ENCODE measurements around the gene TMEFF2. TPM values are rescaled to one million over a fixed set of nuclear protein-coding genes. Genes with fewer than 3 reads are reported as not detected.
"Not testable (repeated sequence)": the region's sequence is repeated elsewhere in the genome, so short reads cannot be mapped to it uniquely, and the experiment has no call there.

TMEFF2 gene
- total RNA-seq, 1 donor from 2014 or later: not detected

DNA sequence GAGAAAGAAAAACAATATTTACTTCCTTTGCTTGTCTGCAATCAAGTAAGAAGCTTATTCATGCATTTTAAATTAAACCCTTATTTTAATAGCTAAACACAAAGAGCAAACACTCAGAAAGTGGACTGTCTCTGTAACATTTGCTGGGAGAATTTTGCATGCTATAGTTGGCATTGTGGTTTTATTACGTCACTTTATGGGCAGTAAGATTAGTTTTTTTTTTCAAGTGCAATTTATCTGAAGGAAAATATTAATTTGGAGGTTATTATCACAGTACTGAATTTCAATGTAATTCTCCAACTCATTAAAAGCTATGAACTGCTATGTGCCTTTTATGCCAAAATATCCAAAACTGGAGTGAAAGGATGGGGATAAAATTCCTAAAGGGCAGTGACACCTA lies 103.3 kb downstream of the TMEFF2 start:
- intact Hi-C loops (cut with DNase I): no loop called here
- H3K27me3 ChIP-seq: no peaks in the 10 kb centered on the region
- TF ChIP-seq POLR2AphosphoS5 (IDR thresholded peaks at IDR 0.05; ENCODE audit: insufficient read depth in 1 of 2, low read depth in 1 of 2) (no peak), POLR2A (IDR thresholded peaks at IDR 0.05) (no peak)
- TF ChIP-seq, protein P1, sequence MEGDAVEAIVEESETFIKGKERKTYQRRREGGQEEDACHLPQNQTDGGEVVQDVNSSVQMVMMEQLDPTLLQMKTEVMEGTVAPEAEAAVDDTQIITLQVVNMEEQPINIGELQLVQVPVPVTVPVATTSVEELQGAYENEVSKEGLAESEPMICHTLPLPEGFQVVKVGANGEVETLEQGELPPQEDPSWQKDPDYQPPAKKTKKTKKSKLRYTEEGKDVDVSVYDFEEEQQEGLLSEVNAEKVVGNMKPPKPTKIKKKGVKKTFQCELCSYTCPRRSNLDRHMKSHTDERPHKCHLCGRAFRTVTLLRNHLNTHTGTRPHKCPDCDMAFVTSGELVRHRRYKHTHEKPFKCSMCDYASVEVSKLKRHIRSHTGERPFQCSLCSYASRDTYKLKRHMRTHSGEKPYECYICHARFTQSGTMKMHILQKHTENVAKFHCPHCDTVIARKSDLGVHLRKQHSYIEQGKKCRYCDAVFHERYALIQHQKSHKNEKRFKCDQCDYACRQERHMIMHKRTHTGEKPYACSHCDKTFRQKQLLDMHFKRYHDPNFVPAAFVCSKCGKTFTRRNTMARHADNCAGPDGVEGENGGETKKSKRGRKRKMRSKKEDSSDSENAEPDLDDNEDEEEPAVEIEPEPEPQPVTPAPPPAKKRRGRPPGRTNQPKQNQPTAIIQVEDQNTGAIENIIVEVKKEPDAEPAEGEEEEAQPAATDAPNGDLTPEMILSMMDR (IDR thresholded peaks at IDR 0.05): no peak
- DNase-seq (ENCODE audit: extremely low spot score in 2 of 2): no peak
- H3K27ac ChIP-seq: no peak overlapping the region
- H3K4me3 ChIP-seq: no peak overlapping the region
- H3K36me3 ChIP-seq: no peaks in the 10 kb centered on the region
- H3K9me3 ChIP-seq: no peaks in the 10 kb centered on the region
- no peaks in the 10 kb centered on the region for H3K4me1 ChIP-seq

DNA sequence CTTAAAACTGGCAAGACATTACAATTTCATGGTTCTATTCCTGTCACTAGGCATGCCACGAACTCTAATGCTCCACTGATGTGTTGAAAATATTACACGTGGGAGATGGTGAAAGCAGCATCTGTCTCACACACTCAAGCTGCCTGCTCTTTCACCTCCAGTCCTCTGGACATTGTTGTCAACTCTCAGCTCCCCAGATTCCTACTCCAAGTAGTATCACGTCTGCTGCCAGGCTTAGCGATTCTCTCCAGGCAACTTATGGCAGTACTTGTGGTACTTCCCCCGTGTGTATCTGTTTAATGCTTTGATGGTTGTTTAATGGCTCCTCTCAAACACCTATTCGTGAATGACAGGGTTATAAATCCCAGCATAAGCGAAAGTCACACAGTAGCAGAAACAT lies 103.8 kb downstream of the TMEFF2 start:
- TF ChIP-seq POLR2AphosphoS5 (IDR thresholded peaks at IDR 0.05; ENCODE audit: insufficient read depth in 1 of 2, low read depth in 1 of 2) (no peak), POLR2A (IDR thresholded peaks at IDR 0.05) (no peak)
- TF ChIP-seq, protein P1 (IDR thresholded peaks at IDR 0.05): no peak

DNA sequence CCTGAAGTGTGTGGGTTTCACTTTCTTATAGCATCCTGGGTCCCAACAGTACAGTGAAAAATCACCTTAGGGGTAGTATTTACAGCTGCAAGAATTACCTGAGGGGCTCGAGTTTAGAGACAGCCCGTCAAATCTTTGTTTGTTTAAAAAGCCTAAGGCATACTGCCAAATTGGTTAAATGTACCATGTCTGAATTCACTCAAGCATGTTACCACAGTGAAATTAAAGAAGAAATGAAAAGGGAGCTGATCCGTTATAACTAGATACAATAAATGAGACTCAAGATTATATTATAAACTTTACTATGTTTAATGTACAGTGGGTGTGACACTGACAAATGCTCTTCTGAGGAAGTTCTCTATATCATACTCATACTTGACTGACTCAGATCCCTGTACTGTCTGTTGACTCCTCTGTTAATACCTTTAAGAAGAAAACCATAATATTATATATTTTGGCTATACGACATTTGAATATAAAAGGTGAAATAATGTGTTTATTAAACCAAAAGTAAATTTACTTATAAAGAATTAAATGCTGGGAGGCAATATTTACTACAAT lies 107.3 kb downstream of the TMEFF2 start:
- no peaks in the 10 kb centered on the region for H3K9me3 ChIP-seq
- H3K4me1 ChIP-seq: no peaks in the 10 kb centered on the region
- intact Hi-C loops (cut with DNase I): no loop called here

More for the DNA sequence above, 103.8 kb downstream of the TMEFF2 start:
- Histone ChIP-seq H3K9me3 (no peaks in the 10 kb centered on the region), H3K27ac (no peak overlapping the region), H3K36me3 (no peaks in the 10 kb centered on the region), H3K27me3 (no peaks in the 10 kb centered on the region), H3K4me3 (no peak overlapping the region), H3K4me1 (no peaks in the 10 kb centered on the region)
- intact Hi-C loops (cut with DNase I): no loop called here
- DNase-seq (ENCODE audit: extremely low spot score in 2 of 2): no peak

DNA sequence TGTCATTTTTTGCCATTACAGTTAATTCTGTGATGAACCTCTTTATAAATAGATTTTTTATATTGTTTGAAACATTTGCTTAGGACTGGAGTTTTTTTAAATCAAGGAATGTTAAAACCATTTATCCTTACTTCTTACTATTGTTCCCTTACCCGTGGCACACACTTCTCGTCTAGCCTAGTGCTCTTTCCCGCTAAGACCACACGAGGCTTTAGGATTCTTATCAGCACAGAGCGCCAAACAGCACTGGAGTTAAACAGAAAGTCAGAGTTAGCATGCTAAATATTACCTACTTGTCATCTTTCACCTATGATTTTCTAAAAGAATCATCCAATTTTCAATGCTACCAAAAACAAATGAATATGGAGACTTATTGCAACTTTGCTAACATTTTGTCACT lies 112.6 kb downstream of the TMEFF2 start:
- no peaks in the 10 kb centered on the region for H3K4me1 ChIP-seq
- DNase-seq (ENCODE audit: extremely low spot score in 2 of 2): no peak
- H3K27me3 ChIP-seq: no peaks in the 10 kb centered on the region
- H3K27ac ChIP-seq: no peak overlapping the region
- no peaks in the 10 kb centered on the region for H3K9me3 ChIP-seq
- intact Hi-C loops (cut with DNase I): no loop called here
- no peak for TF ChIP-seq POLR2A (IDR thresholded peaks at IDR 0.05)
- no peak for TF ChIP-seq POLR2AphosphoS5 (IDR thresholded peaks at IDR 0.05; ENCODE audit: insufficient read depth in 1 of 2, low read depth in 1 of 2)
- TF ChIP-seq, protein P1 (IDR thresholded peaks at IDR 0.05): no peak
- no peaks in the 10 kb centered on the region for H3K36me3 ChIP-seq
- no peak overlapping the region for H3K4me3 ChIP-seq

More for the DNA sequence above, 107.3 kb downstream of the TMEFF2 start:
- DNase-seq (ENCODE audit: extremely low spot score in 2 of 2): no peak
- TF ChIP-seq POLR2AphosphoS5 (IDR thresholded peaks at IDR 0.05; ENCODE audit: insufficient read depth in 1 of 2, low read depth in 1 of 2) (no peak), POLR2A (IDR thresholded peaks at IDR 0.05) (no peak)
- TF ChIP-seq, protein P1 (IDR thresholded peaks at IDR 0.05): no peak
- H3K4me3 ChIP-seq: no peak overlapping the region
- H3K36me3 ChIP-seq: no peaks in the 10 kb centered on the region
- H3K27me3 ChIP-seq: no peaks in the 10 kb centered on the region
- no peak overlapping the region for H3K27ac ChIP-seq

DNA sequence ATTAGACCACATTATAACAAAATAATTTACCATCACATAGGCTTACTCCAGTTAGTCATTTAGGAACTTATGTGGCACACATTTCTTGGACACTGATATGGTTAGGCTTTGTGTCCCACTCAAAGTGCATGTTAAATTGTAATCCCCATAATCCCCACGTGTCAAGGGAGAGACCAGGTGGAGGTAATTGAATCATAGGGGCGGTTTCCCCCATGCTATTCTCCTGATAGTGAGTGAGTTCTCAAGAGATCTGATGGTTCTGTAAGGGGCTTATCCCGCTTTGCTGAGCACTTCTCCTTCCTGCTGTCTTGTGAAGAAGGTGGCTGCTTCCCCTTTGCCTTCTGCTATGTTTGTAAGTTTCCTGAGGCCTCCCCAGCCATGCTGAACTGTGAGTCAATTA lies 114.6 kb downstream of the TMEFF2 start:
- H3K27me3 ChIP-seq; DNase-seq (ENCODE audit: extremely low spot score in 2 of 2); H3K36me3 ChIP-seq; H3K4me1 ChIP-seq; H3K27ac ChIP-seq; H3K9me3 ChIP-seq; intact Hi-C loops (cut with DNase I); H3K4me3 ChIP-seq: not testable (repeated sequence)
